NCI-H526 treated with DMSO at 0.1 percent for 48 hours (cell line): Measurements from ENCODE around the gene POMT1.

Experiments
- DNase-seq: peaks from one replicate; lab custom pipeline; 2025; lab: John Stamatoyannopoulos, UW

The POMT1 gene

DNA sequence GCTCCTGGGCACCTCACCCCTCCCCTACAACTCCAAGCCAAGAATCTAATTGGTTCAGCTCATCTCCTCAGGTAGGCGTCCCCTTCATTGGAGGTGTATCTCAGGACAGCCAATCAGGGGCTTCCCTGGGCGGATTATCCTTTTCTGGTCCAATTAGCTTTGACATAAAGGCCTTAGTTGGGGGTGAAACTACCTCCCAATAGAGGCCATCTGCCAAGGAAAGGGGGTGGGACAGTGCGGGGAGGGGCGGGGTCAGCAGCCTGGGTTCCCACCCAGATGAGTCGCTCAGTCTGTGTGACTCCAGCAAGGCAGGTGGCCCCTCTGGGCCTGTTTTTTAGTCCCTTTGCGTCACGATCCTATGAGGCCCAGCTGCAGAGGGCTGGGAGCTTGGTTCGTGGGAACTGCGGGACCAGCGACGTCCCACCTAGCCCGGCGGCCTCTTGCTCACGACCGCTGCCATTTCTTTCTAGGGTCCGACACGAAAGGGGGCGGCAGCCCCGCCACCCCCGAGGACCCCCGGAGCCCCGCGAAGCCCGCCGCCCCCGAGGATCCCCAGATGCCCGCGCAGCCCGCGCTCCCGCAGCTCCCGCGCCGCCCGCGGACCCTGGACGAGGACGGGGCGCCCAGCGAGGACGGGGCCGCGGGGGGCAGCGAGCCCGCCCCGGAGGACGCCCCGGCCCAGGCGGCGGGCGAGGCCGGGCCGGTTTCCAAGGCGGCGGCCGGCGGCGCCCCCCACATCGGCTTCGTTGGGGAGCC, 51.5 kb downstream of the POMT1 start:
- DNase-seq: no peak

DNA sequence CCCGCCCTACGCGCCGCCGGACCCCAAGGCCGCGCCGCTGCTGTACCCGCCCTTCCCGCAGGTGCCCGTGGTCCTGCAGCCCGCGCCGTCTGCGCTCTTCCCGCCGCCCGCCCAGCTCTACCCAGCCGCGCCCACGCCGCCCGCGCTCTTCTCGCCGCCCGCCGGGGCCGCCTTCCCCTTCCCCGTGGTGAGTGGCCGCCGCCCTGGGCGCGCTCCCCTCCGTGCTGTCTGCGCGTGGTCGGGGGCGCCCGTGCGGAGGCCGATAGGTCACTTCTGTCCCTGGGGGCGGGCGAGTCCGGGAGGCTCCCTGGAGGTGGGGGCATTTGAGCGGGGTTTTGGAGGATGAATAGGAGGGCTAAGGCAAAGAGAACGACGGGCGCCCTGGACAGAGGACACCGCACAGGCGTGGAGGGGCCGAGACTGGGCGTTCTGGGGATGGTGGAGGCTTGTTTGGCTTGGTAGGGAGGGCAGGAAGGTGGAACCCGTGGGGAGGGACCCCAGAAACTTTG, 52.2 kb downstream of the POMT1 start:
- DNase-seq: no peak

DNA sequence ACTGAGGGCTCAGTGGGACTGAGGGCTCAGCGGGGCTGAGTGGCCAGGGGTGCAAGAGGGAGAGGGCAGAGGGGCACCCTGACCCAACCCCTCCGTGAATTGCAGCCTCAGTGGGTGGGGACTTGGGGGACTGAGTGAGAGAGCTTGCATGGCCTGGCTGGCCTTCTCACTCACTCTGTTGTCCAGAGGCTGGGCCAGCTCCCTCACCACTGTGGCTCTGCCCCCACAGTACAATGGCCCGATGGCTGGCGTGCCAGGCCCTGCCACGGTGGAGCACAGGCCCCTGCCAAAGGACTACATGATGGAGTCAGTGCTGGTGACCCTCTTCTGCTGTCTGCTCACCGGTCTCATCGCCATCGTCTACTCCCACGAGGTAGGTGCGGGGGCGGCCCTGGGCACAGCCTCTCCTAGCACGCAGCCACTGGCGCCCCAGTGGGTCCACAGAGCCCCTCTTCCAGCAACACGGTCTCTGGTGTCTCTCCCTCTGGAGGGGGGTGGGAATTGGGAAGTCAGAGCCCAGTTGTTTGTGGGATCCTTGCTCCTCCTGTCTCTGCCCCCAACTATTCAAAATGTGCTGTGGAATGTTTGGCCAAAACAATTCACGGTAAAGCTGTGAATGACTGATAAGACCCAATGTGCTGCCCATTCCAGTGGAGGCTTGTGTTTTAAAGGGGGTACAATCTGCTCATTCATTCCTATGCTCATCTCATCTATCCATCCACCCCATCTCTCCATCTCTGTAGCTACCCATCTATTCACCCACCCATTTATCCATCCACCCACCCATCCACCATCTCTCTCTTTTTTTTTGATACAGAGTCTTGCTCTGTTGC, 53.3 kb downstream of the POMT1 start:
- DNase-seq: no peak

DNA sequence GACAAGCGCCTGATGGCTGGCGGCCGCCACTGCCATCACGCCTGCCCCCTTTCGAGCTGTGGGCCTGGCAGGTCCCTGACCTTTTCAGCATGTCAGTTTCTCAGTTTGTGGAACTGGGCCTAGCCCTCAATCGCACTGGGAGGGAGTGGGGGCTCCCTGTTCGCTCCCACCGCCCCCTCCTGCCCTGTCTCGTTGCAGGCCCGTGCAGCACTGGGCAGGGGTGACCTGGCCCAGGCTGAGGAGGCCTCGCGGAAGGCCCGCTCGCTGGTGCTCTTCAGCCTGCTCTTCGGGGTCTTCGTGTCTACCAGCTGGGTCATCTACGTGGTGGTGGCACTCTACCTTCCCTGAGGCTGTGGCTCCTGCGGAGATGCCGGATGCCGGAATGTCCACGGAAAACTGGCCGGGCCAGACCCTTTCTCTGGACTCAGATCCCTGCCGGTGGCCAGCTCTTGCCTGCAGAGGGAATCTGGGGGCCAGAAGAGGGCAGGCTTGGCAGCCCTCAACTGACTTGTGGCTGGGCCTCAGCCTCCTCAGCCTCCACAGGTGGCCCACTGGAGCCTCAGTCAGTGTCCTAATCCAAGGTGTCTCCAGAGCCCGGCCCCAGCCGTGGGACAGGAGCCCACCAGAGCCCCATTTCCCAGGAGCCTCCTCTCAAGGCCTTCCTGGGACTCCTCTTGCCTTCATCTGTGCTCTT, 55.3 kb downstream of the POMT1 start:
- DNase-seq: no peak

DNA sequence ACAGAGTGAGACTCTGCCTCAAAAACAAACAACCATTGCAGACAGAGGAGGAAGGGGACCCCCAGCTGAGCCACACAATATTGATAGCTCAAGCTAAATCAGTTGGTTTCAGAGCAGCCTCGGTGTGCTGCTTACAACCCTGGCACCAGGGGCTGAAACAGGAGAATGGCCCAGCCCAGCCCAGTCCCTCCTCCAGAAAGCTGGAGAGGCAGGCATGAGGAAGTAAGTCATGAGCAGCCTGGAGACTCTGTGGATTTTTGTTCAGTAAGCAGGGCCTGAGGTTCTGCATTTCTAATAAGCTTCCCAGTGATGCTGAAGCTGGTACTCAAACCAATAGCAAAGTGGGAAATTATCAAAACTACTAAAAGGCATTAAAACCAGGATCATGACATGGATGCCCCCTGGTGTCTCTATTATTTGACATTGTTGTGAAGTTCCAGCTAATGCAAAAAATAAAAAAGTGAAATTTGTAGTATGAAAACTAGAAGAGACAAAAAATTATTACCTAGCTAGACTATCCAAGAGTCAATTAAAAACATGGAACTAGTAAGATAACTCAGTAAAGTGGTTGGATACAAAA, 56.8 kb downstream of the POMT1 start:
- DNase-seq: no peak

DNA sequence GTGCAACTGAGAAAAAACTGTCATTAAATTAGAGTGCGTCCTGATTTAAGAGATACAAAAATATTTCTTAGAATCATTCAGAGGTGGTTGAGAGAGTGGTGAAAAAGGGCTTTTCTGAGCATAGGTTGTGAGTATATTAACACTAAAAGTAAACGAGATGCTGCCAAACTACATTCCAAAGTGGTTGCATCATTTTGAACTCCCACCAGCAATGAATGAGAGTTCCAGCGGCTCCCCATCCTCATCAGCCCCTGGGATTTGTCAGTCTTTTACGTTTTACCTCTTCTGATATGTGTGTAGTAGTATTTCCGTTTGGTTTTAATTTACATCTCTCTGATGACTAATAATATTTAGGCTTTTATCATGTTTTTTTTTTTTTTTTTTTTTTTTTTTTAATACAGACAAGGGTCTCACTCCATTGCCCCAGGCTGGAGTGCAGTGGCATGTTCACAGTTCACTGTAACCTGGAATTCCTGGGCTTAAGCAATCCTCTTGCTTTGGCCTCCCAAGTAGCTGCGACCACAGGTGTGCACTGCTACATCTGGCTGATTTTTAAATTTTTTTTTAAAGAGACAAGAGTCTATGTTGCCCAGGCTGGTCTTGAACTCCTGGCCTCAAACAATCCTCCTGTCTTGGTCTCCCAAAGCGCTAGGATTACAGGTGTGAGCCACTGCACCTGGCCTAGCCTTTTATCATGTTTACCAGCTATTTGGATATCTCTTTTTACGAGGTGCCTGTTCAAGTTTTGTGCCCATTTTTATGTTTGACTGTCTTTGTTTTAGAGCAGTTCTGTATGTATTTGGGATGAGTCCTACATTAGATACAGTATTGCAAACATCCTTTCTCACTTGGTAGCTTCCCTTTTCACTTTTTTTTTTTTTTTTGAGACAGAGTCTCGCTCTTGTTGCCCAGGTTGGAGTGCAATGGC, 59.6 kb downstream of the POMT1 start:
- no peak for DNase-seq

DNA sequence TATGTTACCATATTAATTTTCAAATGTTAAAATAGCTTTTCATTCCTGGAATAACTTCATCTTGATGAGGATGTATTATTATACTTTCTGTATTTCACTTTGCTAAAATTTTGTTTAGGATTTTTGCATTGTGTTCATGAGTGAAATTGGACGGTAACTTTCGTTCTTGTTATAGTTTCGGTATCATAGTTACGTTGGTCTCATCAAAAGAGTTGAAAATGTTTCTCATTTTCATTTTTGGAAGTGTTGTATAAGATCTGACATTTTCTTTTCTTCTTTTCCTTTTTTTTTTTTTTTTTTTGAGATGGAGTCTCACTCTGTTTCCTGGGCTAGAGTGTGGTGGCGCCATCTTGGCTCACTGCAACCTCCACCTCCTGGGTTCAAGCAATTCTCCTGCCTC, 62.7 kb downstream of the POMT1 start:
- no peak for DNase-seq

DNA sequence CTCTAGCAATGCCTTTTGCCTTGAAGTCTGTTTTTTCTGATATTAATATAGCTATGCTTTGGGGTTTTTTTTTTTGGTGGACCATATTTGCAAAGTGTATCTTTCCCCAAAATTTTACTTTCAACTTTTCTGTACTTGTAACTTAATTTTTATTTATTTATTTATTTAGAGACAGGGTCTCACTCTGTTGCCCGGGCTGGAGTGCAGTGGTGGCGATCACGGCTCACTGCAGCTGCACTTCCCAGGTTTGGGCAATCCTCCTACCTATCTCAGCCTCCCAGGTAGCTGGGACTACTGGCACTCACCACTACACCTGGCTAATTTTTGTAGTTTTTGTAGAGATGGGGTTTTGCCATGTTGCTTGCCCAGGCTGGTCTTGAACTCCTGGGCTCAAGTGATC, 63.4 kb downstream of the POMT1 start:
- no peak for DNase-seq

DNA sequence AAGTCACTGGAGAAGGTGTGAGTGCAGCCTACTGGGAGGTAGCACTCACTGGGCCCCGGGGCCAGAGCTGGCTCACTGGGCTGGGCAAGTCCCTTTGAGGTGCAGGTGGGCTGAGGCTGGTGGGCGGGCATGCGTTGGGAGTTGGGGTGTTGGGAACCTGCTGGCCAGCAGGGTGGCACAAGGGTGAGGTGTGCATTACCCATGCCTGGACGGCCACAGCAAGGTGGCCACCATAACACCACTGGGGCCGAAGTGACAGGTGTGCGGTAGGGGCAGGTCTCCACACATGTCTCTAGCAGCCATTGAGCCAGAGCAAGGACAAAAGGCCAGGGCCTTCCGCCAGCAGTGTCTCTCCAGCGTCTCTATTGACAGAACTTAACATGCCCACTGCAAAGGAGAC, 65.2 kb downstream of the POMT1 start:
- no peak for DNase-seq
